GM23338 (cell line): ENCODE measurements around the gene MYBPC2. TPM values are rescaled to one million over a fixed set of nuclear protein-coding genes. Genes with fewer than 3 reads are reported as not detected.

Experiments used
- ATAC-seq: fragments of 200-7000 bp; cut with Tn5 transposase; 3 replicates; pipeline ENCODE4 v1.9.1; 2020
- DNase-seq: peaks from one replicate; pipeline ENCODE4 v3.0.0-alpha.2; 2015; ENCODE audit warnings: low spot score
- H2AFZ ChIP-seq: fragments of 200-600 bp; sonication (generic); 2 replicates; pipeline ENCODE4 v1.8.0; 2016; ENCODE audit warnings: antibody characterized with exemption, mild to moderate bottlenecking, moderate library complexity
- H3F3A ChIP-seq: fragments of 200-600 bp; sonication (generic); replicated peaks from 2 replicates; pipeline ENCODE4 v1.8.0; 2017; ENCODE audit warnings: antibody characterized with exemption, mixed run types, low read depth
- H3K27ac ChIP-seq: fragments of 200-600 bp; sonication (generic); 2 replicates; pipeline ENCODE4 v1.6.1; 2016; ENCODE audit warnings: low read depth
- H3K27me3 ChIP-seq: fragments of 200-600 bp; sonication (generic); 2 replicates; pipeline ENCODE4 v1.8.0; 2016; ENCODE audit warnings: mild to moderate bottlenecking, mixed run types, moderate library complexity; ENCODE audit not compliant: insufficient read depth
- H3K36me3 ChIP-seq: fragments of 200-600 bp; sonication (generic); 2 replicates; pipeline ENCODE4 v1.8.0; 2016; ENCODE audit warnings: mild to moderate bottlenecking; ENCODE audit not compliant: insufficient read depth
- H3K4me1 ChIP-seq: fragments of 200-600 bp; sonication (generic); 2 replicates; pipeline ENCODE4 v1.8.0; 2016; ENCODE audit warnings: mild to moderate bottlenecking, moderate library complexity; ENCODE audit not compliant: insufficient read depth
- H3K4me2 ChIP-seq: fragments of 200-600 bp; sonication (generic); 2 replicates; pipeline ENCODE4 v1.7.1; 2017; ENCODE audit warnings: mixed run types
- H3K4me3 ChIP-seq: fragments of 200-600 bp; sonication (generic); 2 replicates; pipeline ENCODE4 v1.6.1; 2016; ENCODE audit warnings: mixed run types
- H3K79me2 ChIP-seq: fragments of 200-600 bp; sonication (generic); replicated peaks from 2 replicates; pipeline ENCODE4 v1.8.0; 2017; ENCODE audit warnings: mild to moderate bottlenecking; ENCODE audit not compliant: insufficient read depth
- H3K9me2 ChIP-seq: fragments of 200-600 bp; sonication (generic); 2 replicates; pipeline ENCODE4 v1.8.0; 2017; ENCODE audit not compliant: insufficient read depth
- H4K20me1 ChIP-seq: fragments of 200-600 bp; sonication (generic); replicated peaks from 2 replicates; pipeline ENCODE4 v1.8.0; 2017; ENCODE audit warnings: mild to moderate bottlenecking; ENCODE audit not compliant: insufficient read depth
- H3K27ac Mint-ChIP-seq: 2 replicates; pipeline ENCODE4 v1.8.0; 2020; ENCODE audit warnings: inconsistent platforms, mild to moderate bottlenecking, moderate library complexity, mixed read lengths
- H3K27me3 Mint-ChIP-seq: 3 replicates; pipeline ENCODE4 v1.8.0; 2022; ENCODE audit warnings: low read depth, mild to moderate bottlenecking, moderate library complexity, mixed read lengths, inconsistent platforms; ENCODE audit not compliant: insufficient read depth, poor library complexity
- H3K36me3 Mint-ChIP-seq: 3 replicates; pipeline ENCODE4 v1.8.0; 2021; ENCODE audit warnings: low read depth, mild to moderate bottlenecking, inconsistent platforms, moderate library complexity, mixed read lengths
- H3K4me1 Mint-ChIP-seq: 3 replicates; pipeline ENCODE4 v1.8.0; 2020; ENCODE audit warnings: mild to moderate bottlenecking, inconsistent platforms, mixed read lengths
- H3K4me3 Mint-ChIP-seq: 3 replicates; pipeline ENCODE4 v1.8.0; 2021; ENCODE audit warnings: moderate library complexity, mild to moderate bottlenecking, inconsistent platforms, mixed read lengths
- H3K9me3 Mint-ChIP-seq: 3 replicates; pipeline ENCODE4 v1.8.0; 2020; ENCODE audit warnings: moderate library complexity, mild to moderate bottlenecking, inconsistent platforms, mixed read lengths
- CREB1 ChIP-seq: fragments of 250-450 bp; sonication (Bioruptor Pico); IDR thresholded peaks from 2 replicates; pipeline ENCODE4 v1.5.0; 2020; ENCODE audit warnings: low read depth, mild to moderate bottlenecking, moderate library complexity
- CTCF ChIP-seq, 2 experiments: fragments of 200-600 bp in 1 of 2; sonication (generic) in 1 of 2; conservative IDR thresholded peaks; 2 replicates each; pipeline versions ENCODE4 v1.5.1 to v1.6.1; 2016 to 2017; ENCODE audit warnings: antibody characterized with exemption in 2 of 2, low read depth in 2 of 2, mild to moderate bottlenecking in 2 of 2, moderate library complexity in 1 of 2
- EZH2 ChIP-seq: fragments of 200-600 bp; sonication (generic); IDR thresholded peaks from one replicate; pipeline ENCODE4 v1.8.0; 2017; ENCODE audit warnings: antibody characterized with exemption, mild to moderate bottlenecking, low read depth; ENCODE audit not compliant: unreplicated experiment
- STAT1 ChIP-seq: IDR thresholded peaks from one replicate; pipeline ENCODE4 v1.6.1; 2016; ENCODE audit warnings: antibody characterized with exemption; ENCODE audit not compliant: unreplicated experiment
- ZNF114 ChIP-seq: fragments of 250-450 bp; sonication (Bioruptor Pico); IDR thresholded peaks from 2 replicates; pipeline ENCODE4 v1.5.0; 2020; ENCODE audit warnings: mild to moderate bottlenecking, moderate library complexity
- ZNF331 ChIP-seq: fragments of 250-450 bp; sonication (Bioruptor Pico); IDR thresholded peaks from 2 replicates; pipeline ENCODE4 v1.5.0; 2020; ENCODE audit warnings: low read depth, mild to moderate bottlenecking, moderate library complexity
- ZNF462 ChIP-seq: fragments of 250-450 bp; sonication (Bioruptor Pico); IDR thresholded peaks from 2 replicates; pipeline ENCODE4 v1.5.0; 2020; ENCODE audit warnings: mild to moderate bottlenecking, moderate library complexity
- polyA plus RNA-seq: library from polyadenylated mRNA; unstranded; fragments of >200 nt; fragmentation: Nextera tagmentation; extraction: Ambion mirVana; gene quantifications from 2 replicates; pipeline ENCODE4 v1.2.1, GENCODE V29; 2016
- total RNA-seq: library from RNA; depleted of rRNA; stranded (reverse); fragments of >200 nt; shearing (Covaris generic); gene quantifications from 2 replicates; pipeline ENCODE4 v1.2.3, GENCODE V29; 2014

Gene MYBPC2
- total and polyA plus RNA-seq, 2 experiments from 2014 or later = 4.2 to 5.9 TPM

GRCh38 chr19:50410109-50410508 is 22.6 kb upstream of the MYBPC2 start:
- TF ChIP-seq ZNF462 (no peak), EZH2 (no peak), ZNF331 (CRISPR knock-in tag) (no peak), STAT1 (no peak), ZNF114 (CRISPR knock-in tag) (no peak), CTCF (conservative IDR thresholded peaks at IDR 0.05; ENCODE audit: low read depth in 2 of 2) (no peak), CREB1 (no peak)

More at GRCh38 chr19:50410109-50410508, 22.6 kb upstream of the MYBPC2 start:
- Mint-ChIP-seq H3K27me3 (peaks cover 6% of the 10 kb centered on the region), H3K36me3 (peaks cover 67% of the 10 kb centered on the region), H3K4me1 (peaks cover 6% of the 10 kb centered on the region; the same call in 2 of the 3 replicates), H3K4me3 (no peak overlapping the region), H3K9me3 (no peaks in the 10 kb centered on the region; the same call in 2 of the 3 replicates), H3K27ac (no peak overlapping the region)
- Histone ChIP-seq H2AFZ (no peak overlapping the region), H3K4me2 (no peak overlapping the region), H3F3A (peaks cover 1% of the 10 kb centered on the region), H3K79me2 (no peaks in the 10 kb centered on the region), H3K4me3 (no peak overlapping the region), H4K20me1 (peaks cover 3% of the 10 kb centered on the region), H3K36me3 (peaks cover under 1% of the 10 kb centered on the region; the same call in 1 of the 2 replicates), H3K4me1 (peaks cover 2% of the 10 kb centered on the region; the same call in 1 of the 2 replicates), H3K27me3 (no peaks in the 10 kb centered on the region), H3K9me2 (no peaks in the 10 kb centered on the region), H3K27ac (no peak overlapping the region)
- ATAC-seq = no peak
- no peak for DNase-seq
